Thoracic aorta (tissue), 2 donors: ENCODE data around the gene ALKBH4. TPM values are rescaled to one million over a fixed set of nuclear protein-coding genes. Genes with fewer than 3 reads are reported as not detected.
"Not testable (repeated sequence)": the region's sequence is repeated elsewhere in the genome, so short reads cannot be mapped to it uniquely, and the experiment has no call there.

Source experiments
- ATAC-seq: fragments of 150-250 bp; one replicate; pipeline ENCODE4 v1.8.0; 2017; ENCODE audit warnings: low read depth; ENCODE audit not compliant: insufficient number of reproducible peaks, low FRiP score
- DNase-seq: peaks from one replicate; pipeline ENCODE4 v3.0.0-alpha.2; 2020; ENCODE audit warnings: low spot score
- H3K27ac ChIP-seq, 2 donors: fragments of 200-600 bp; sonication (generic); 1 replicate in 1 of 2; 2 replicates in 1 of 2; pipeline ENCODE4 v1.5.1; 2016; ENCODE audit warnings: mild to moderate bottlenecking in 2 of 2, moderate library complexity in 2 of 2
- H3K27me3 ChIP-seq: fragments of 200-600 bp; sonication (generic); replicated peaks from 2 replicates; pipeline ENCODE4 v1.6.0; 2016; ENCODE audit warnings: mild to moderate bottlenecking; ENCODE audit not compliant: insufficient read depth
- H3K36me3 ChIP-seq: fragments of 200-600 bp; sonication (generic); one replicate; pipeline ENCODE4 v1.5.1; 2016
- H3K4me1 ChIP-seq, 2 donors: fragments of 200-600 bp; sonication (generic); 1 replicate in 1 of 2; 2 replicates in 1 of 2; pipeline versions ENCODE4 v1.5.1 to v1.6.0; 2016; ENCODE audit warnings: low read depth in 2 of 2, mild to moderate bottlenecking in 1 of 2; ENCODE audit not compliant: control insufficient read depth in 1 of 2
- H3K4me3 ChIP-seq: fragments of 200-600 bp; sonication (generic); 2 replicates; pipeline ENCODE4 v1.5.1; 2016; ENCODE audit warnings: mild to moderate bottlenecking
- H3K9me3 ChIP-seq: fragments of 200-600 bp; sonication (generic); 2 replicates; pipeline ENCODE4 v1.5.1; 2016
- CTCF ChIP-seq: fragments of 200-600 bp; sonication (generic); IDR thresholded peaks from one replicate; pipeline ENCODE4 v1.5.1; 2019; ENCODE audit warnings: antibody characterized with exemption
- total RNA-seq, 2 donors: library from RNA; depleted of rRNA; stranded (reverse); fragments of >200 nt; gene quantifications; one replicate each; pipeline versions ENCODE4 v1.1.0 to v1.2.3, GENCODE V29; 2016

Gene ALKBH4
- total RNA-seq, 2 donors from 2014 or later = 15.9 to 29.6 TPM

DNA sequence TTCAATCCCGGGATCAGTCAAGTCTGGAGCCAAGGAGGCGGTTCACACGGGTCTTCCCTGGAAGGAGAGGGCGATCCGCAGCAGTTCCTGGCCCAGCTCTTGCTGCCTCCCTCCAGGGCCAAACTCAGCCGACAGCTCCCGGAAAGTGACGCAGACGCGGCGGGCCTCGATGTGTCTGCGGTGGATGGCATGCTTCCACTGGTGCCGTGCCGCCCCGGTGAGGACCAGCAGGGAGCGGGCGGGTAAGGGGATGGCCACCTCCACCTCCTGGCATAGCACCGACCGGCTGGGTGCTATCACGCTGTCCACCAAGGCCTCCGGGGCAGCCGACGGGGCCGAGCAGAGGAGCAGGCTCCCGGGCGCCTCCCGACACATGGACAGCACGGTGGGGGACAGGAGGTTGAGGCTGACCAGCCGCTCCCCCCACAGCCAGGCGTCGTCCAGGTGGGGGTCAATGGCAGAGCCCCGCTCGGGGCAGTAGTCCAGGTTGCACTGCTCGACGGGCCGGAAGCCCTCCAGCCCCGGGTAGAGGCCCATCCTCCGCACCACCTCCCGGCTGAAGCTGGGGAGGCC, 7.2 kb downstream of the ALKBH4 start:
- ATAC-seq (no peak), DNase-seq (no peak)
- Histone ChIP-seq H3K27me3 (no peaks in the 10 kb centered on the region), H3K36me3 (peaks cover 20% of the 10 kb centered on the region), H3K4me1 (peaks cover 0 to 6% of the 10 kb centered on the region in 2 donors), H3K27ac (no peak overlapping the region), H3K9me3 (no peaks in the 10 kb centered on the region), H3K4me3 (no peak overlapping the region)
- TF ChIP-seq CTCF = no peak

- no peaks in the 10 kb centered on the region for H3K27me3 ChIP-seq
- no peak overlapping the region for H3K27ac ChIP-seq
- DNase-seq = no peak
- H3K4me3 ChIP-seq = no peak overlapping the region
- peaks cover 18% of the 10 kb centered on the region for H3K36me3 ChIP-seq
- H3K4me1 ChIP-seq = peaks cover 0 to 5% of the 10 kb centered on the region in 2 donors
- no peak for TF ChIP-seq CTCF
- no peaks in the 10 kb centered on the region for H3K9me3 ChIP-seq
- ATAC-seq = no peak
These were observed 8.3 kb downstream of the ALKBH4 start for GRCh38 chr7:102456327-102456726.

DNA sequence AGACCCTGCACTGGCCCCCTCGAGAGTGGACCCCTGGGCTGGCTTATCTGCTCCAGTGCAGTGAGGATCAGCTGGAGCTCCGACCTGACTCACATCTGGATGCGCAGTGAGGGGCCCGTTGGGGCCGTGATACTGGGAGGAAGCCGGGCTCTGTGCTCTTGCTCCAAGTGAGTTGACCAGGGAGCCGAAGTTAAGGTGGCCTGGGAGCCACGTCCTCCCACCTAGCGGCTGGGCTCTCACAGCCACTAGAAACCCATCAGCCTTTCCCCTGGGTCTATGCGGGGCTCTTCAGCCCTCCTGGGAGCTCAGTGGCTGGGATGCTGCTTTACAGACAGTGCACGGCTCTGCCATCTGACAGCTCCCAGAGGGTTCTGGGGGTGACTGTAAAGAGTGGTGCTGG, 9.1 kb downstream of the ALKBH4 start:
- Histone ChIP-seq H3K4me1 (peaks cover 0 to 5% of the 10 kb centered on the region in 2 donors), H3K36me3 (peaks cover 18% of the 10 kb centered on the region), H3K27me3 (no peaks in the 10 kb centered on the region), H3K4me3 (no peak overlapping the region), H3K27ac (no peak overlapping the region), H3K9me3 (no peaks in the 10 kb centered on the region)
- DNase-seq = no peak
- ATAC-seq = no peak
- no peak for TF ChIP-seq CTCF

GRCh38 chr7:102454932-102455331, 9.7 kb downstream of the ALKBH4 start:
- H3K9me3 ChIP-seq, H3K4me3 ChIP-seq, H3K27ac ChIP-seq, DNase-seq, ATAC-seq, H3K27me3 ChIP-seq, H3K4me1 ChIP-seq: not testable (repeated sequence)
- peaks cover 18% of the 10 kb centered on the region for H3K36me3 ChIP-seq

GRCh38 chr7:102454468-102454867, 10.2 kb downstream of the ALKBH4 start:
- no peak for TF ChIP-seq CTCF
- no peak for DNase-seq
- Histone ChIP-seq H3K9me3 (no peaks in the 10 kb centered on the region), H3K27me3 (no peaks in the 10 kb centered on the region), H3K36me3 (peaks cover 18% of the 10 kb centered on the region), H3K4me3 (no peak overlapping the region), H3K4me1 (peaks cover 0 to 5% of the 10 kb centered on the region in 2 donors), H3K27ac (no peak overlapping the region)
- ATAC-seq = no peak

GRCh38 chr7:102453319-102453718, 11.3 kb downstream of the ALKBH4 start:
- H3K27ac ChIP-seq = peak overlapping the region; percentile 20 to 39
- ATAC-seq (no peak), DNase-seq (no peak)
- H3K9me3 ChIP-seq = no peaks in the 10 kb centered on the region
- no peak for TF ChIP-seq CTCF
- no peak overlapping the region for H3K4me3 ChIP-seq
- peaks cover 15% of the 10 kb centered on the region for H3K36me3 ChIP-seq
- H3K4me1 ChIP-seq = peaks cover 0 to 5% of the 10 kb centered on the region in 2 donors
- H3K27me3 ChIP-seq = no peaks in the 10 kb centered on the region
